Epidermal melanocyte (primary cell): ENCODE measurements around the gene LDLRAD3.

ENCODE experiments used
- DNase-seq: peaks from one replicate; pipeline ENCODE4 v3.0.0; 2011; ENCODE audit warnings: low spot score; ENCODE audit not compliant: insufficient read length

LDLRAD3 gene

DNA sequence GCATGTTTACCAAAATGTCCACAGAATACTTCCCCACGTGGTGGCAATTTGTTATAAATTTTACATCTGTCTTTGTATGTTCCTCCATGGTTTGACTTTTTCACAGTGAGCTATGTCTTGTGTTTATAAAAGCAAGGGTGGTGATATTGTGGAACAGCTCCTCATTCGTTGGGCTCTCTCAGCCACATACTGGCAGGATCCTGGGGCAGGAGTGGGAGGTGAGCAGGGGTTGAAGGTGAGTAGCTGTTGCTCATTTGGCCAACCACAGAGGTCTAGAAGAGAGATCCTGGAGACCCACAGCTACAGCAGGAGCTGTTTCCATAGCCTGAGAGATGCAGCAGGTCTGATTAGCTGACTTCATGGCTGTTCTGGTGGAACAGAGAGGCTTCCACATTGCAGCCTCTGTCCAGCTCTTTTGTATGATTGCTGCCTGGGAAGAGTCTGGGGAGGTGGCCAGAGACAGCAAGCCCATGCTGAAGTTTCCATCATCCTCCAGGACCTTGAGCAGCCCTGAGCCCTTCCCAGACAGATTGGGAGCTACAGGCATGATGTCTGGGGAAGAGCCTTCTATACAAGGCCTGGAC is 128.1 kb downstream of the LDLRAD3 start:
- no peak for DNase-seq

DNA sequence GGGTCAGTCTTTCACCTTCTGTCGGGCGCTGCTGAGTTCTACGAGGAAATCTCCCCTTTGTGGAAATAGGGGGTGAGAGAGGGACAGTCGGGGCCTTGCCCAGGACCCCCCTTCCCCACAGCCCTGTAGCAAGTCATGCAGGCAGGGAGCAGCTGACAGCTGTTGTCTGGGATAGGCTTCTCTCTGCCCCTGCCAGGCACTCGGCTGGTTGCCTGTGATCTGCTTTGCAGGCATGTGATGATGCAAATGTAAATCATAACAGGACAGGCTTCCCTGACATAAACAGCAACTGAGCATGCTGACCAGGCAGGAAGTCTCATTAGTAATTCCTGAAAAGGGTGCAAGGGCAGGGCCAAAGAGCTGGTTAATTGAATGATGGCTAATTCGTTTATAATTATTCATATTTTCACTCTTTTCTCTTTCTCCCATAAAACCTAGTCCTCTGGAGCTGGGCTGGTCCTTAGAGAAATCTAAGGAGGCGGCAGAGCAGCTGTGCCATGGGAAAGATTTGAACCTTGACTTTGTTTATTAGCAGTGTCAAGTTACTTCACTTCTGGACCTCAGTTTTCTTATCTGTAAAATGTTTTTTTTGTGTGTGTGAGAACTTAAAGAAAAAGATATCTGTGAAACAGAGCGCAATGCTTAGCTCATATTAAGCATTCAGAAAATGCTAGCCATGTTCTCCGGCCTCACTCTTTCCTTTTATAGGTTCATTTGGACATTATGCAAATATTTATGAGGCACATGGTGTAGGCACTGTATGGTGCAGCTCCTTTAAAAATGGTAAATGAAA is 129.7 kb downstream of the LDLRAD3 start:
- peak; percentile 46 for DNase-seq

DNA sequence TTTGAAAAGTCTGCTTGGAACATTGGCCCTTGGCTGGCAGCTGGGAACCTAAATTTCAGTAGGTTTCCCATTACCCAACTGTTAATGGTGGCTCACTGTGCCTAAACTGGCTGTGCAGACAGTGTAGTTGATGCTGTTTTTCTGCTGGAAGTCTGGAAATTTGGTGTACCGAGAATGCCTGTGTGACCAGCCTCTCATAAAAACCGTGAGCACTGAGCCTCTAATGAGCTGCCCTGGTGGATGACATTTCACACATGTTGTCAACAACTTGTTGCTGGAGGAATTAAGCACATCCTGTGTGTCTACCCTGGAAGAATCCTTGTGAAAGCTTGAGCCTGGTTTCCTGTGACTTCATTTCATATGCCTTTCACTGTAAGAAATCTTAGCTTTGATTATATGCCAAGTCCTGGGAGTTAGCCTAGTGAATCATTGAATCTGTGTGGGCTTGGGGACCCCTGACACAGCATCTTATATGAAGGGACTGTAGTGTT is 131.1 kb downstream of the LDLRAD3 start:
- no peak for DNase-seq

GRCh38 chr11:36077368-36077767 is 133.5 kb downstream of the LDLRAD3 start:
- DNase-seq: no peak

- DNase-seq: no peak
These were observed 134.2 kb downstream of the LDLRAD3 start for GRCh38 chr11:36077886-36078685.

GRCh38 chr11:36078686-36079055 is 134.8 kb downstream of the LDLRAD3 start:
- DNase-seq: no peak

GRCh38 chr11:36079878-36080675 is 136.2 kb downstream of the LDLRAD3 start:
- no peak for DNase-seq

DNA sequence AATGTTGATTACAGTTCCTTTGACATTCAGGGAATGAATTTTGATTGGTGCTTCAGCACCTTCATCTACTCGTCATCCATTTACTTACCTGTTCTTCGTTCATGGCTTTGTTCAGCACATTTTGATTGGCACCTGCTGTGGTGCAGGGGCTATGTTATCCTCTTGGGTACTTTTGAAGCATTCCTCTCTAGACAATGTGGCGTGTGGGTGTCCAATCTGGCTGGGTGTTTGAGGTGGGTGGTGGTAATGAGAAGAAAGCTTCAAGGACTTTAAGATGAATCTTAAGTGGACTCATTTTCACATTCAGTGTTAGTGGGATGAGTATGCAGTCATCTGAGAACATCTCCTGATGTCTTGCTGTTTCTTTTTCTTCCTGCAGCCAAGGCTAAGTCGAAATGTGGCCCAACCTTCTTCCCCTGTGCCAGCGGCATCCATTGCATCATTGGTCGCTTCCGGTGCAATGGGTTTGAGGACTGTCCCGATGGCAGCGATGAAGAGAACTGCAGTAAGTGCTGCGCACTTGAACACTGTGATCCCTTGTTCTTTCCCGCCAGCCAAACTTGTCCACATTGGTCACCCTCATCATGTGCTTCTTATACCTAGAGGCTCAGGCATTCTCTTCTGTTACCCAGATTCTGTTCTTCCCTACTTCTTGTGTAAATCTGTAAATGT is 137.5 kb downstream of the LDLRAD3 start:
- no peak for DNase-seq

GRCh38 chr11:36086366-36086765 is 142.5 kb downstream of the LDLRAD3 start:
- no peak for DNase-seq

DNA sequence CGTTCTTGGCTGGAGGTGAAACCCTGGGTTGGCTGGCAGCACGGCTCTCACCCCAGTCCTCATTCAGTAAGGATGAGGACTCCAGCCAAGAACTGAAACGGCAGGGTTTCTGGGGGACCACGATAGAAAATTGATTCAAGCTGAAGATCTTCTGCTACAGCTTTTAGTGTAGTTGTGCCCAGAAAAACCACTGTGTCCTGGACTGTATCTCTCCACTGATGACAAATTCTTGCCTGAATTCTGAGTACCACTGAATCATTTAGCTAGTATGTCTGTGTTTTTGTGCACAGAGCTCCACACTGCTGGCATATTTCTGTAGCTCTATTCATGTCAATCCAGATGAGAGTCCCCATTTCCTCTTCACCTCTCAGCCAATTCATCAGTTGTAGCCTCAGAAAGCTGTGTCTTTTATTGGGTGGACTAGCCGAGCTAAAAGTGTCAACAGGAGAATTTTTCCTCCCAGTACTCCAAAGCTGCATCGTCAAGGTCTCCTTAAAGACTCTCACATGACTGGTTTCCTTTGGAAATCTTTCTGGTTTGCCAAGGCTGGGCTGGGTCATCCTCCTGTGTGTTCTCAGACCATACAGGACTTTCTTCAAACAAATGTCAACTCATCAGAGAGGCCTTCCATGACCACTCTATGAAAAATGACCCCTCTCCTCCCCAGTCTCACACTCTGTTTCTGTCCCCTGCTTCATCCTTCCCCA is 144.6 kb downstream of the LDLRAD3 start:
- DNase-seq: peak; percentile 26

- no peak for DNase-seq
These were observed 146.1 kb downstream of the LDLRAD3 start for GRCh38 chr11:36089920-36090319.

GRCh38 chr11:36090356-36091109 is 146.7 kb downstream of the LDLRAD3 start:
- no peak for DNase-seq

GRCh38 chr11:36091256-36091811 is 147.5 kb downstream of the LDLRAD3 start:
- no peak for DNase-seq

GRCh38 chr11:36092314-36093030 is 148.6 kb downstream of the LDLRAD3 start:
- no peak for DNase-seq

DNA sequence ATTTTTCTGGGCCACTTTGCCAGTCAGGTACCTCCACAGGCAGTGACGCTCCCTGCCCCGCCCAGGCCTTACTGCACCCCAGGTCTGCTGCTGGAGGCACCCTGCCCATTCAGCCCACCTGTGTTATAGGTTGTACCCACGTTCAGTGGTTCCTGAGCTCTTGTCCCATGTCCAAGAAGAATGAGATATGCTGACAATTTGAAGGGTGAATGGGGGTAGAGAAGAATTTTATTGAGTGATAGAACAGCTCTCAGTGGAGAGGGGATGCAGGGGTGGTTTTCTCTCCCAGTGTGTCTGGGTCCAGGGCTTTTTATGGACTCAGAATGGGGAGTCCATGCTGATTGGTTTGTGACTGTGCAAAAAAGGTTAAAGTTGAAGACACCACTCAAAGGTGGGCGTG is 149.7 kb downstream of the LDLRAD3 start:
- DNase-seq: no peak

DNA sequence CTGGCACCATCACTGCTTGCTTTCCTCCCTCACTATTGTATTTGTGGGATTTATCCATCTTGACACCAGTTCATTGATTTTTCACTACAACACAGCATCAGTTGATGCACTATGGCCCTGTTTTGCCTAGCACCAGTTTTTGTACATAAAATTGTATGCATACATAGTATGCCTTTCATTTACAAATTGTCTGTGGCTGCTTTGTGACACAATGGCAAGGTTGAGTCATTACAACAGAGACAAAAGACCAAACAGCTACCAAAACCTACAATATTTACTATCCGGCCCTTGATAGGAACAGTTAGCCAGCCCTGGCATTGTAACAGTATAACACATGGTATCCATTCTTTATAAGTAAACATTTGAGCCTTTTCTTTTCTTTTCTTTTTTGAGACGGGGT is 150.3 kb downstream of the LDLRAD3 start:
- no peak for DNase-seq

DNA sequence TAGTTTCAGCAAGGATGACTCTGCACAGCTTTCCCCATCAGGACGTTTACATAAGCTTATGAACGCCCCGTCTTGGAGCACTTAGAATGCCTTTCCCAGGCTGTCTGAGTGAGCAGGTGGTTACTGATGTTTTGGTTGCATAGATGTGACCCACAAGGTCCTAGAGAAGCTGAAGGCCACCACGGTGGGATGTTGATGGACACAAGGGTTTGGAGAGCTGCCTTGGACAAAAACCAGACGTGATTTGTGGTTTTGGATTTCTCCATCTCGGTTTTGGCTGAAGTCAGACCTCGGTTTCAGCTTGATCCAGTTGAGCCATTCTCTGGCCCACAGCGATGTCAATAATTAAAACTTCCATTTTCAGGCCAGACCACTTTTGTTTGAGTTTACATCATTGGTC is 151.9 kb downstream of the LDLRAD3 start:
- DNase-seq: no peak

GRCh38 chr11:36097219-36097650 is 153.4 kb downstream of the LDLRAD3 start:
- DNase-seq: no peak
